H1 (cell line): ENCODE results near the gene LRRC32.

Experiments used
- ATF2 ChIP-seq: IDR thresholded peaks from 2 replicates; pipeline ENCODE4 v1.6.1; 2012; ENCODE audit warnings: low read length, inconsistent platforms
- BCL11A ChIP-seq, 2 experiments: IDR thresholded peaks; one replicate each; pipeline ENCODE4 v1.6.1; 2011; ENCODE audit warnings: low read depth in 2 of 2, low read length in 2 of 2, mild to moderate bottlenecking in 2 of 2
- CTCF ChIP-seq, 3 experiments: IDR thresholded peaks; 1 replicate in 2 of 3; 2 replicates in 1 of 3; pipeline versions ENCODE4 v1.5.1 to v1.6.1; 2011; ENCODE audit warnings: low read length in 3 of 3, mild to moderate bottlenecking in 3 of 3, inconsistent platforms in 2 of 3, low read depth in 1 of 3, moderate library complexity in 1 of 3; ENCODE audit not compliant: insufficient read depth in 1 of 3; ENCODE audit errors: control extremely low read depth in 1 of 3
- EGR1 ChIP-seq: IDR thresholded peaks from 2 replicates; pipeline ENCODE4 v1.6.1; 2011; ENCODE audit warnings: low read depth, low read length, borderline replicate concordance
- EZH2 ChIP-seq: fragments of 200-600 bp; sonication (generic); IDR thresholded peaks from 2 replicates; pipeline ENCODE4 v1.7.1; 2012; ENCODE audit warnings: low read depth, mild to moderate bottlenecking, moderate library complexity, low read length, inconsistent platforms; ENCODE audit not compliant: severe bottlenecking
- FOSL1 ChIP-seq: IDR thresholded peaks from 2 replicates; pipeline ENCODE4 v1.6.1; 2011; ENCODE audit warnings: mild to moderate bottlenecking, low read depth, low read length, moderate library complexity; ENCODE audit not compliant: insufficient read depth
- GABPA ChIP-seq: IDR thresholded peaks from 2 replicates; pipeline ENCODE4 v1.6.1; 2011; ENCODE audit warnings: mild to moderate bottlenecking, low read length, moderate library complexity, borderline replicate concordance; ENCODE audit not compliant: insufficient read depth
- JUND ChIP-seq: IDR thresholded peaks from 2 replicates; pipeline ENCODE4 v1.6.1; 2011; ENCODE audit warnings: mild to moderate bottlenecking, improper control_type of control experiment, low read length
- MAX ChIP-seq: IDR thresholded peaks from 2 replicates; pipeline ENCODE4 v1.6.1; 2012; ENCODE audit warnings: inconsistent platforms
- NRF1 ChIP-seq: IDR thresholded peaks from 2 replicates; pipeline ENCODE4 v1.6.1; 2011; ENCODE audit warnings: mild to moderate bottlenecking, low read depth, low read length, improper control_type of control experiment
- POLR2A ChIP-seq, 2 experiments: IDR thresholded peaks; 1 replicate in 1 of 2; 2 replicates in 1 of 2; pipeline ENCODE4 v1.6.1; 2011; ENCODE audit warnings: low read depth in 2 of 2, low read length in 2 of 2, mild to moderate bottlenecking in 2 of 2; ENCODE audit errors: control extremely low read depth in 1 of 2
- POLR2AphosphoS5 ChIP-seq: IDR thresholded peaks from 2 replicates; pipeline ENCODE4 v1.6.1; 2011; ENCODE audit warnings: low read depth, low read length
- USF2 ChIP-seq: IDR thresholded peaks from 2 replicates; pipeline ENCODE4 v1.6.1; 2011; ENCODE audit warnings: low read length, improper control_type of control experiment

- no peak for TF ChIP-seq EZH2
- no peak for TF ChIP-seq GABPA
- no peak for TF ChIP-seq POLR2A (IDR thresholded peaks at IDR 0.05; ENCODE audit: control extremely low read depth in 1 of 2, low read depth in 2 of 2, low read length in 2 of 2)
- TF ChIP-seq JUND, result no peak
- TF ChIP-seq EGR1, result no peak
- no peak for TF ChIP-seq ATF2
- no peak for TF ChIP-seq BCL11A (IDR thresholded peaks at IDR 0.05; ENCODE audit: low read depth in 2 of 2, low read length in 2 of 2)
- no peak for TF ChIP-seq POLR2AphosphoS5
- no peak for TF ChIP-seq NRF1
- no peak for TF ChIP-seq CTCF (IDR thresholded peaks at IDR 0.05; ENCODE audit: control extremely low read depth in 1 of 3, insufficient read depth in 1 of 3, low read depth in 1 of 3, low read length in 3 of 3)
- no peak for TF ChIP-seq USF2
- TF ChIP-seq MAX, result no peak
- TF ChIP-seq FOSL1, result no peak
These were observed 16.2 kb downstream of the LRRC32 start for GRCh38 chr11:76654298-76654851.
